ENCODE data around the gene IGSF8.

The IGSF8 gene

DNA sequence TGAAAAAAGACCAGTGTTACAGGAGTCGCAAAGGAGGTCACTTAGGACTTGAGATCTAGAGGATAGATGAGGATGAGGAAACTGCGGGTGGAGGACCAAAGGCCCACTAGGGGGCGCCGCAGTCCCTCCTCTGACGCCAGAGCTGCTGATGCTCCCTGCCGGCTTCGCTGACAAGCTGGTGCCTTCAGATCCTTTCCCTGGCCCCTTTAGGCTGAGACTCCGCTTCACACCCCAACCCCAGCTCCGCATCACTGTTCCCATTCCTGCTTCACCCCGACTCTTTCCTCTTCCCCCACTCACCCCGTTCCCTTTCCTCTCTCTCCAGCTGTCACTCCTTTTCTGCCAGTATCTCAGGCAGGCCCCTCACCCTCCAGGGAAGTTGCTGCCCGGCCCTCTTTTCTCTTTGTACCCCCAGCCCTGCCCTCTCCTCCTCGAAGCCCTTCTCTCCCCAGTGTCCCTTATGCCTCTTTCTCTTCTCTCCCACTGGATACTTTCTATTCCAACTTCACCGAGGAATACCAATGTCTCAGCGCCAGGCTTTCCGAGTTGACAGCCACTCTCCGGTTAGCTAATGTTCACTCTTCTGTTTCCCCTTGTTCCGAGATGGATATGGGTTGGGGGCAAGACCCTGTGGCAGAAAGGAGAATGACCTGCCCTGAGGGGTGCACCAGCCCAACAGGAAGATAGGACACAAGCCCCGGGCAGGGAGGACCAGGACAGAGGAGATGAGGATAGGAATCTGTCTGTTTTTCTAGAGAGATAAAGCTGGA, 12.5 kb downstream of the IGSF8 start:
- no peak for DNase-seq

DNA sequence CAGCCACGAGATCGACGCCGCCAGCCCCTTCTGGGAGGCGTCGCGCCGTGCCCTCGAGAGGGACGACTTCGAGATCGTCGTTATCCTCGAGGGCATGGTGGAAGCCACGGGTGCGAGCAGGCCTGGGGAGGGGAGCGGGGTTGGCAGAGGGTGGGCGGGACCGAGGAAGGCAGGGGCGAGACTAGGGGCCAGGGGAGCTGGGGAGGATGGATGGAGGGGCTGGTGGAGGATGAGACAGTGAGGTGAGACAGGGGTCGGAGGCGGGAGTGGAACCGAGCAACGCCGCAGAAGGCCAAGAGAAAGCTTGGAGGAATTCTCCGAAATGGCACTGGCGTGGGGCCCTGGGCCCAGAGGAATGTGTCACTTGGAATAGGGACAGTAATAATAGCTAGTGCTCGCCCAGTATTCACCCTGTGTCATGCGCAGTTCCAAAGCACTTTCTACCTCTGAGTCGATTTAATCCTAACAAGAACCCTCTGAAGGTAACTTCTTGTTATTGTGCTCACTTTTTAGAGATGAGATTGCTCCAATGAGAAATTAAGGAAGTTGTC, 13.6 kb downstream of the IGSF8 start:
- DNase-seq: no peak

DNA sequence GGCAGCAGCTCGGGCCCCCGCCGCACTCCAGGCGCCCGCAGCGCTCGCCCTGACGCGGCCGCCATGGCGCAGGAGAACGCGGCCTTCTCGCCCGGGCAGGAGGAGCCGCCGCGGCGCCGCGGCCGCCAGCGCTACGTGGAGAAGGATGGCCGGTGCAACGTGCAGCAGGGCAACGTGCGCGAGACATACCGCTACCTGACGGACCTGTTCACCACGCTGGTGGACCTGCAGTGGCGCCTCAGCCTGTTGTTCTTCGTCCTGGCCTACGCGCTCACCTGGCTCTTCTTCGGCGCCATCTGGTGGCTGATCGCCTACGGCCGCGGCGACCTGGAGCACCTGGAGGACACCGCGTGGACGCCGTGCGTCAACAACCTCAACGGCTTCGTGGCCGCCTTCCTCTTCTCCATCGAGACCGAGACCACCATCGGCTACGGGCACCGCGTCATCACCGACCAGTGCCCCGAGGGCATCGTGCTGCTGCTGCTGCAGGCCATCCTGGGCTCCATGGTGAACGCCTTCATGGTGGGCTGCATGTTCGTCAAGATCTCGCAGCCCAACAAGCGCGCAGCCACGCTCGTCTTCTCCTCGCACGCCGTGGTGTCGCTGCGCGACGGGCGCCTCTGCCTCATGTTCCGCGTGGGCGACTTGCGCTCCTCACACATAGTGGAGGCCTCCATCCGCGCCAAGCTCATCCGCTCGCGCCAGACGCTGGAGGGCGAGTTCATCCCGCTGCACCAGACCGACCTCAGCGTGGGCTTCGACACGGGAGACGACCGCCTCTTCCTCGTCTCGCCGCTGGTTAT, 14.2 kb downstream of the IGSF8 start:
- no peak for DNase-seq

DNA sequence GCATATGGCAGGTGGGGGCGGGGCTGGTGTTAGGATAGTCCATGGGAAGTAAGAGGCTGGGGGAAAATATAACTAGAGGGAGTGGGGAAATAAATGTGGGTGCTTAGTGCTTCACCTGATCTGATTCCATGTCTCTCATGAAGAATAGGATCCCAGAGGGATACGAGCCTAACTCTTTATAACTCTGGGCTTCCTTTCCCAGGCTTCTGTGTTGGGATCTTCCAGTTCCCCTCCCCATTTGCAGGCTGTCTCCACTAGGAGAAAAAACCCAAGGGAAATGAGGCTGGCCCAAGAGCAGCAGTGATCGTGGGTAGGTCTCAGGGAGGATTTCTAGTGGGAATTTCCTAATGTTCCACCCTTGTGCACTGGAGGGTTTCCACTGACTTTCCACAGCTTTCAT, 15.5 kb downstream of the IGSF8 start:
- no peak for DNase-seq

DNA sequence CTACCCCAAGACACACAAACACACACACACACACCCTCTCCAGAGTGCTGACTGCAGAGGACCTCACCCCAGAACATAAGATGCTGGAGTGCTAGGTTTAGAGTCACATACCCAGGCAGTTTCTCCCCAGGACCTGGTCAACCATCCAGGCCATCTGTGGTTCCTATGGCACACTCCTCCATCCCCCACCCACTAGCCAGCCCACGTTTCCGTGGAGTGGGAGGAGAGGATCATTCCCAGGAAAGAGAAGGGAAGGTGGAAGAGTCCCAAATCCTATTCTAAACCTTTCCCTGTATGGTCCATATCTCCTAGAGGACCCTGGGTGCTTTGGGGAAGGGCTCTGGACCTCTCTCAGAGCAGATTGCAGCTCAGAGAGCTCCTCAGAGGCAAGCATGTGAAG, 15.9 kb downstream of the IGSF8 start:
- no peak for DNase-seq

DNA sequence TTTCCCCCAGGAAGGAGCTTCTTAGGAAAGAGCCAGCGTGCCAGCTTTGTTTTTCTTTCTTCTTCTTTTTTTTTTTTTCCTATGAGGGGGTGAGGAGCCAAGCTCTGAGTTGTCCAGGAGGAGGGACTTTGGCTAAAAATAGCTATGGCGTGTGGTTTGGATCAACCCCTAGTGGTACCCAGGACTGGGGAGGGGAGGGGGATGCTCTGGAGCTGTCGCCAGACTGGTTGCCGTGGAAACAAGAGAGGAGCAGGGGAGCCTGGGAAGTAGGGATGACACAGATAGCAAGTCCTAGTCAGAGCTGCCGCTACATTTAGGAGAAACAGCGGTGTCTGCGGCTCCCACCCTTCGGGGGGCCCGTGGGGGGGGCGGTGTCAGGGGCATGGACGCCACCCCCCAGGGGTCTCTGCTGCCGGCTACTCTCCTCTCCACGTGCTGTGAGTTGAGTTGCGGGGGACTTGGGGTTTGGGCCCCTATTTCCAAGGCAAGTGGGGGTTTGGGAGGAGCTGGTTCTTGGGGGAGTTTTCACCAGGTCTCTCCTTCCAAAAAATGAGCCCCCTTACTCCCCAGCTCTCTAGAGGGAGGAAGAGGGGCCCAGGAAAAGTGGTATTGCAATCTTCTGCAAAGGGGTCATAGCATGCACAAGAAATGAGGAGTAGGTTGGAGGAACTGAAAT, 17.0 kb downstream of the IGSF8 start, which contains the start of gene KCNJ9:
Gene KCNJ9, plus strand, starts transcription at position 278 of the 676 bp plus-strand sequence. CDS start 2,493 bp downstream, outside the sequence.
- no peak for DNase-seq

DNA sequence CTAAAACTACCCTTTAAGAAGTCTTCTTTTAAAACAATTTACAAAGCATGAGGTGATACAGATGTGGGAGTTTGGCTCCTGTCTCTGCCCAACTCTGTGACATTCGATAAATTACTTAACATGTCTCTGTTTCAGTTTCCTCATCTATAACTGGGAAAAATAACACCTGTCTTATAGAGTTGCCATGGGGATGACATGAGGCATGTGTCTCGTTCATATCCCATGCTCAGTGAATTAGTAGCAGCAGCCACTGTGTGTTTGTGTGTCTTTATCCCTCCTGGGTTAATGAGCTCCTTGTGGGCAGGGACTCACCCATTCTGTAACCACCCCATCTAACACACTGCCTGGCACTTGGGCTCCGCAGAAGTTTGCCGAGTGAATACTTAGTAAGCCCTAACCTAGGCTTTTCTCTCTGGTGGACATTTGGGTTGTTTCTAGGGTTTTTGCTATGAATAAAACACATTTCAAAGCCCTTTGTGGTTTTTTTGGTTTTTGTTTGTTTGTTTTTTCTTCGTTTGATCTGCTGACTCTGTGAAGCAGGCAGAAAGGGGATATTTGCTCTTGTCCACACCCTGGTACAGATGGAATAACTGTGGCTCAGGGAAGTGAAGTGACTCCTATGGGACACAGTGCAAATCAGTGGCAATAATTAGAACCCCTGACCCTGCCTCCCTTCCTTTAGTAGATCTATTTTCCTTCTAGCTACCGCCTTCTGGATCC, 17.9 kb downstream of the IGSF8 start:
- no peak for DNase-seq

DNA sequence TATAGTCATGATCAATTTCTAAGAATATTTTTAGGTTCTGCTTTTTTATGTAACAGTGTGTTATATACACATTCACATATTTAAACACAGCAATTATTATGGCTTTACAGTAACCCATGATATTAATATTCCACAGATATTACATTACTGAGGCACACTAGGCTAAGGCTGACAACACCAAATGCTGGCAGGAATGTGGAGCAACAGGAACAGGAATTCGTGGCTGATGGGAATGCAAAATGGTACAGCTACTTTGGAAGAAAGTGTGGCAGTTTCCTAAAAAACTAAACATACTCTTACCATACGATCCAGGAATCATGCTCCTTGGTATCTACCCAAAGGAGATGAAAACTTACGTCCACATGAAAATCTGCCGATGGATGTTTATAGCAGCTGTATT, 19.0 kb downstream of the IGSF8 start:
- no peak for DNase-seq

DNA sequence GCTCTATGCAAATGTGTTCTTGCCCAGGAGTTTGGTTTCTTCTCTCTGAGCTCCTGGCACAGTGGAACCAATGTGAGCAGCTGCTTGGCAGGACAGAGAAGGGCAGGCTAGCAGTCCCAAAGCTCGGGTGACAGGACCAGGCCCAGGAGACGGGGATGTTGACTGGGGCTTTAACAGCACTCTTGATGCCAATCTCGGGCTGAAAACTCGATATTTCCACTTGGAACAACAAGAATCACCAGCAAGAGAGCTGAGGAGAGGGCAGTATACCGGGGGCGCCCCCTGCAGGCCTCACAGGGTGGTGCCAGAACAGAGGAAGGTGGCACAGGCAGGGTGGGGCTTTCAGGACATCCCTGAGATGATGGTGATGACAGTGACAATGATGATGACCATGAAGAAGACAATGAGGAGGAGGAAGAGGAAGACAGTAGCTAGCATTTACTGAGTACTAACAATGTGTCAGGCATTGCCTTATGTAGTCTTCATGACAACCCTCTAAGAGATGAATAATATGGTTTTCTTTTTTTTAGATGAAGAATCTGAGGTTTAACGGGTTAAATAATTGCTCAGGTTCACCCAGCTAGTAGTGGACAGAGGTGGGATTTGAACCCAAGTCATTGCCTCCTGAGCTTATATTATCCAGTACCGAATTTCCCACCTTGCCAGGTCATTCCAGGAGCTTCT, 19.8 kb downstream of the IGSF8 start:
- no peak for DNase-seq

DNA sequence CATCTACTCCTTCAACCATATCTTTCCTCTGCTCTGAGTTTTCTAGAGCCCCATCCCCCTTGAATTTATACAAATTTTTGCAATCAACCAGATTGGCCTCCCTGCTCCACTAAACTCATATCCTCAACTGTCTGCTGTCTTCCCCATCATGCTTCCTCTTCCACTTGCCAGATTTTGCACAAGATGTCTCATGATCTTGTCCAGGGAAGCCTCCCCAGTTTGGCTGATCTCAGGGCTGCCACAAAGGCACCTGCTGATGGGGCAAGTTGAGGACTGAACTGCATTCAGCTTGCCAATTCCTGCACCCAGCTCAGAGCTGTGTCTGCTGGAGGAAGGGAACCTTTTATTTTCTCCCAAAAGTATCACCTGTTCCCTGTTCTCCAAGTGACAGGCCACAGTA, 20.9 kb downstream of the IGSF8 start:
- no peak for DNase-seq

DNA sequence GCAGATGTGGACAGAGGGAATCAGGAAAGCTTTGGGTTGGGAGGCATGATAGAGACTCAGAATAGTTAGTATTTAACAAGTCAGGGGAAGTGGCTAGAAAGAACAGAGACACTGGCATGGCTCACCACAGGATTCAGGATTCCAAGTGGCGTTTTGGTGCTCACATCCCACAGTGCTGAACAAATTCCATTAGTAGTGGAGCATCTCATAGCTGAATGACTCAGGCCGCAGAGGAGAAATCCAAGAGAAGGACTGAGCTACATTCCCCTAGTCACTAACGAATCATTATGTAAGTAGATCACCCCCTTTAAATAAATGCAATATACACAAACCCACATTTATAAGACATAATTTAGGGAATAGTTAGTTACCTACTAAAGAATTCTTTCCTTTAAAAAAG, 22.1 kb downstream of the IGSF8 start:
- no peak for DNase-seq

DNA sequence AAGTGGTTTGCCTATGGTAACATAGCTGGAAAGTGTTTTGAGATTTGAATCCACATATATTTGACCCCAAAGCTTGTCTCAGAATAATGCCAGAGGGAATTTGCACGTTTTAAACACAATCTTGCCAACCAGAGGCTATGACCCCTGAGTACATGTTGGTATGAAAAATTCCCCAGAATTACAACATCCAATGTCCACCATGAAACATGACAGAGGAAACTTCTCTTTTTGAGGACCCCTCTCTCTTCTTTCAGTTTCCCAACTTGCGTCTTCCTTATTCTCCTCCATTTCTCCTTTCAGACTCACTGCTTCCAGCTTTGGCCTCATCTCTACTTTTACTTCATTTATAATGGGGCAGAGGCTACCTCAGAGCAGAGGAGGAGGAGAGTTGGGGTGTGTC, 22.6 kb downstream of the IGSF8 start:
- DNase-seq: no peak

DNA sequence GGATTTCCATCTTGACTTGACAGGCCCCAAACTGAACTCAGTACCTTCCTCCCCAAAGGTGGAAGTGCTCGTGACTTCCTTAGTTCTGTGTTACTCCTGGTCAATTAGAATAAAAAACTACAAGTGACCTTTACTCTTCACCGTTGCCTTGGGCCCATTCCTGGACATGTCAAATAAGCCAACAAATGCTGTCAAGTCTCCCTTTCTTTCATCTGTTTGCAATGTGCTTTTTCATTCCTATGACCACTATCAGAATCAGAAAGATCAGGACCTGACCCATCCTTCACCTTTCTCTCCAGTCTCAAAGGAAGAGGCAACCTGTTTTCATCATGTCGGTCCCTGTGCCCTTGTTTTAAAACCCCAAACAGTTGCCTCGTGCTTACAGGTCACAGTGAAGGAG, 23.6 kb downstream of the IGSF8 start:
- DNase-seq: no peak

DNA sequence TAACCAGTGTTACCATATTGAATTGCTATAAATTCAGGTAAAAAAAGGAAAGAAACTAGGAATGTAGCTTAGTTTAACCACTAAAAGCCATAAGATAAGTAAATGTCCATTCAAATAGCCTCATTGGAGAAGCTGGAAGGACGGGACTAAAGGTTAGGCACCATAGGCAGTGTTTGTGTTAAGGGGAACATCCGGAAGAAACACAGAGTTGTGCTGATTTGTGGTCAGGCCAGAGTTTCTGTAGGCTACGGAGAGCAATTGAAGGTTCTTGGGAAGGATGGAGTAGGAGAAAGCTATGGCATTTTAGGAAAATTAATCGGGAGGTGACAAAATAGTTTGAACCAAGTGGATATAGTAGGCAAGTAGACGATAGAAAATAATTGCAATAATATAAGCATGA, 27.1 kb downstream of the IGSF8 start:
- no peak for DNase-seq

DNA sequence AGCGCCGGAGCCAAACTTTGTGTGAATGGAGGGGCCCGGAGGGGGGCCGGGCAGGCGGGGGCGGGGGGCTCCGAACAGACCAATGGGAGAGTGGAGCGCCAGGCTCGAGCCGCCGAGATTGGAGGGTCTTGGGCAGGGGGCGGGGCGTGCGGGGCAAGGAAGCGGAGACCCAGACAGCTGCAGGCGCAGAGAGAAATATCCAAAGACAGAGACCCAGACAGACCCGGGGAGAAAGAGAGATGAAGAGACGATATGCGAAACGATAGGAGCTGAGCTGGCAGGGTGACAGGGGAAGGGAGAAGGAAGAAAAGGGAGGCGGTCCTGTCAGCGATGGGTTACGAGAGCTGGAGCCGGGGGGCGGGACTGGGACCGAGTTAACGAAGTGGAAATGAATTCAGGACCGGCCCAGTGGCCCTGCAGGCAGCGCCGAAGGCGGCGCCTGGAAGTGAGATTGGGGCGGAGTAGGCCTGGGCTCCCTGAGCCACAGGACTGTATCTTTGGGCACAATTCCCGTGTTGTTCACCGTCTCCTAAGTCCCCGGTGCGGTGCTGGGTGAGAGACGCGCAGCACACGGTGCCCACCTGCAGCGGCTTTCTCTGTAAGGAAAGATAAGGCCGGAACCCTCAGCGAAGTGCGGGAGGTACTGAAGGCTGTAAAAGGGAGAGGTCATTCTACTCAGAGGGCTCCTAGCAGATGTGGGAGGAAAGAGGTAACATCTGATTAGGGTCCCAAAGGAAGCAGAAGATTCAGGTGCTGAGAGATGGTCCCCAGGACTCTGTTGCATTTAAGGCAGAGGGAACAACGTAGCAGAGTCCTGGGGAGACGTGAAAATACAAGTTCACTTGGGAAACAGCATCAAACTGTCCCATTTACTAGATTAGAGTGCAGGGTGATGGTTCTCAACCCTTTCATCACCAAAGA, 27.9 kb downstream of the IGSF8 start:
- no peak for DNase-seq

DNA sequence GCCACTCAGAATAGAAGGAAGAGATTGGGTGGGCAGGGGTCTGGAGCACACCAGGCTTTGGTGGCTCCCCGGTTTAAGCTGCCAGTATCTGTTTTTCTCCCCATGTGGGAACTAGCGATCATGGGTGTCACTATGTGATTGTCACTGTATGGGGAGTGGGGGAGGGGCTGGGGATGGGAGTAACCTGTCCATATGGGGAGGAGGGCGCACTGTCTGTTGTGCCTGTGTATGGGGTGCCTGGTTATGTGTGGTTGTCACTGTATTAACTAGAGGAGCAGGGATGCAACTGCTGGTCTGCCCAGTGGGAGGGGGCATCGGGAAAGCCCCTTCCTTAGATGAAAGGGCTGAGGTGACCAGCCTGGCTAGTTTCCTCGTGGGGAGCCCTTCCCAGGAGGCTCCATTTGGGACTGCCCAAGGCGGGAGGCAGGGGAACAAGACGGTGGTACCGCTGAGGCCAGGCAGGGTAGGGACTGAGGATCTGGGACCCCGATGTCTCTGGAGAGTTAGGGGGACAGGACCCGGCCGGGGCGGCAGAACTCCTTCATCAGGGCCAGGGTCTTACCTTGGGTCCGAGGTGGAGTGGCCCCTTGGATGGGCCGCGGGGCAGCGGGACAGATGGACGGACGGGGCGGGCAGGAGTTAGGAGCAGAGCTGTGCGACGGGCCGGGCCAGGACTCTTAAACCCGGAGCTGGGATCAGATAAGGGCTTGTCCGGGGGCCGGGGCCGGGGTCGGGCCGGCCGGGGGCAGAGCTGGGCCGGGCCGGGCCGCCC, 28.8 kb downstream of the IGSF8 start, which contains the start of gene KCNJ10:
Gene KCNJ10, minus strand, starts transcription at position 701 of the 772 bp plus-strand sequence. CDS start 27,628 bp downstream, outside the sequence.
- no peak for DNase-seq

DNA sequence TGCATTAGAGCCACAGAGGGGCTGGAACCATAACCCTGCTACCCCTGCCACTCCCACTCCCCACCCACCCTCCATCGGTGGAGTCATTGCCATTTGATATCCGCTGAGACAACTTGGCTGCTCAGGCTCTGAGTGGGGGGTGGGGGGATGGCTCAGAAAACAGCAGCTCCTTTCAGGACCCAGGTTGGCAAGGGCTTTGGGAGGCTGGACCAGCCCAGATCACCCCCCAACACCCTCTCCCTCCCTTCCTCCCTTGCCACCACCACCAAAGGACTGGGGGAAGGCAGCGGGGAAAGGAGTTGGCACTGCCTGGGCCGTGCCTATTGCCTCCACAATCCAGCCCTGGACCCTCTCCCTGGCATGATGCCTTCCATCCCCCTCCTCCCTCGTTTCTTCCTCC, 30.2 kb downstream of the IGSF8 start:
- no peak for DNase-seq

DNA sequence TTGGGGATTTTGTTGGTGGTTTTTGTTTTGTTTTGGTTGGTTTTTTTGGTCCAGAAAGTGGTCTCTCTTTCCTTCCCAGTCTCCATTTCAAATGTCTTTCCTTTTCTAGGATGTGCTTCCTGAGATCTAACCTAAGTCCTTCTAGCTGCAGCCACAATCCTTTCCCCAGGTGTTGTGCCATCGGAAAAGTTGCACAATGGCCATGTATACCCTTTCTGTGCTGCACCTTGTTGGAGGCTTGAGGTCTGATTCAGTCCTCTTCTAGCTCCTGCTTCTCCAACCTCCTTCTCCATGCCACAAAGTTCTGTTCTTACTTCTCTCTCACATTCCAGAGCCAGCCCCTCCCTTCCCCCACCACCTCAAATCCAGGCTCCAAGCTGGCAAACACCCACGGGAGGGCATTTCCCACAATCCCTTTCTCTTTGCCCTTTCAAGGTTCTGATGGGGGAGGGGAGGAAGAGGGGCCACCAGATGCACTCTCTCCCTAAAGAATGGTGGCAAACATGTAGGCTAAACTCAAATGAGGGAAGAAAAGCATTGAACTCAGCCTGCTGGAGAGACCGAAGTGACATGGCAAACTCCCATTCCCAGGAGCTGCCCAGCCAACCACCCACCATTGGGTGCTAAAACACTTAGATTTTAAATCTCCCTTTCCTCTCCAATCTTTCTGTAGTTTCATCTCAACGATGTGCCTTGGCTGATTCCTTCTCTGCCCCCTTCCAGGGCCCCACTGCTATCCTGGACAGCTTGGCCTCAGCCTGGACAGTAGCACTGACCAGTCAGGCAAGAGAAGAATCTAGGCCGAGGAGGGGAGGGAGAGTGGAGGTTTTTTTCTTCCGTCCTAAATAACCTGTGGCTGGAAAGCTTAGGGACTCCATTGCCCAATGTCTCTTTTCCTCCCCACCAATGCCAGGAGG, 31.3 kb downstream of the IGSF8 start:
- DNase-seq: no peak

DNA sequence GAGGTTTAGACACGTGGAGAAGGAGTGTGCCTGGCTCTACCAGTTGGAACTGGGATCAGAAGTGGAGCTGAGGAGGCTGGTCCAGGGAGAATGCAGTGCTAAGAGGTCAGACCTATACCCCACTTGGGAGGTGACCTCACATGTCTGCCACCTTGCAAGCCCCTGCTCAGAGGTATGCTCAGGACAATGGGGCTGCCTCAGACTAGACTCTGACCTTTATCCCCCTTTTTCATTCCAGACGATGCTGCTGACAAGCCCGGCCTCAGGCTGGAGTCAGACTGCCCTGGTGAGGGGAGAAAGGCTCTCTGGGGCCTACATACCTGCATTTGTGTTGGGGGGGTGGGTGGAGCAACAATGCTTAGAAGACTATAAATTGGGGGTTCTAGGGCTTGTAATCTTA, 33.7 kb downstream of the IGSF8 start:
- no peak for DNase-seq
